HG03432 (cell line): ENCODE measurements around the gene KDM3A.

Experiments
- ATAC-seq: cut with Tn5 transposase; IDR thresholded peaks from one replicate; pipeline ENCODE4 v1.9.1; 2021; ENCODE audit warnings: mild to moderate bottlenecking, moderate library complexity; ENCODE audit not compliant: unreplicated experiment

The KDM3A gene

GRCh38 chr2:86440631-86441391 is at the start of gene KDM3A:
Gene KDM3A, plus strand, starts transcription at chr2:86441371. Its CDS starts 677 bp downstream, at chr2:86442048.
- ATAC-seq = peak; percentile 84

- ATAC-seq = no peak
Measured at GRCh38 chr2:86392873-86393518, 48.2 kb upstream of the KDM3A start.

GRCh38 chr2:86393521-86394491 is 47.4 kb upstream of the KDM3A start:
- ATAC-seq = peak; percentile 52

- ATAC-seq = no peak
Measured at GRCh38 chr2:86396291-86396785, 44.8 kb upstream of the KDM3A start.

GRCh38 chr2:86397986-86398385 is 43.2 kb upstream of the KDM3A start:
- ATAC-seq = no peak

GRCh38 chr2:86398500-86399474 is 42.4 kb upstream of the KDM3A start:
- ATAC-seq = no peak

- ATAC-seq = no peak
Measured at GRCh38 chr2:86400321-86400720, 40.9 kb upstream of the KDM3A start.

GRCh38 chr2:86410581-86410980 is 30.6 kb upstream of the KDM3A start:
- ATAC-seq = no peak

GRCh38 chr2:86411396-86411795 is 29.8 kb upstream of the KDM3A start:
- ATAC-seq = no peak

GRCh38 chr2:86412007-86412406 is 29.2 kb upstream of the KDM3A start:
- no peak for ATAC-seq

GRCh38 chr2:86413296-86414094 is 27.7 kb upstream of the KDM3A start:
- ATAC-seq = no peak

GRCh38 chr2:86414996-86415395 is 26.2 kb upstream of the KDM3A start:
- ATAC-seq = no peak

- ATAC-seq = no peak
Measured at GRCh38 chr2:86416146-86416545, 25.0 kb upstream of the KDM3A start.

GRCh38 chr2:86417961-86418360 is 23.2 kb upstream of the KDM3A start:
- no peak for ATAC-seq

- ATAC-seq = no peak
Measured at GRCh38 chr2:86420913-86421312, 20.3 kb upstream of the KDM3A start.

GRCh38 chr2:86426271-86426670 is 14.9 kb upstream of the KDM3A start:
- no peak for ATAC-seq

- no peak for ATAC-seq
Measured at GRCh38 chr2:86429335-86429734, 11.8 kb upstream of the KDM3A start.

GRCh38 chr2:86430368-86430767 is 10.8 kb upstream of the KDM3A start:
- no peak for ATAC-seq

- no peak for ATAC-seq
Measured at GRCh38 chr2:86433137-86433536, 8.0 kb upstream of the KDM3A start.
